Gastroesophageal sphincter (tissue), 4 donors: ENCODE data around the gene COA4. TPM values are rescaled to one million over a fixed set of nuclear protein-coding genes. Genes with fewer than 3 reads are reported as not detected.

Source experiments
- ATAC-seq: fragments of 150-250 bp; one replicate; pipeline ENCODE4 v1.9.1; 2016; ENCODE audit warnings: mild to moderate bottlenecking, moderate library complexity
- H3K27ac ChIP-seq, 4 donors: fragments of 200-600 bp; sonication (generic) in 3 of 4; 1 replicate in 3 of 4; 2 replicates in 1 of 4; pipeline ENCODE4 v1.5.1; 2016 to 2019
- H3K27me3 ChIP-seq: fragments of 200-600 bp; sonication (generic); one replicate; pipeline ENCODE4 v1.5.1; 2019
- H3K36me3 ChIP-seq, 2 donors: fragments of 200-600 bp; sonication (generic); one replicate each; pipeline ENCODE4 v1.5.1; 2019; ENCODE audit warnings: control low read depth in 1 of 2
- H3K4me1 ChIP-seq, 3 donors: fragments of 200-600 bp; sonication (generic); 1 replicate in 2 of 3; 2 replicates in 1 of 3; pipeline ENCODE4 v1.5.1; 2016 to 2019; ENCODE audit warnings: control low read depth in 2 of 3
- H3K4me3 ChIP-seq, 2 donors: fragments of 200-600 bp; sonication (generic); one replicate each; pipeline ENCODE4 v1.5.1; 2019; ENCODE audit warnings: mild to moderate bottlenecking in 1 of 2, moderate library complexity in 1 of 2
- H3K9me3 ChIP-seq, 3 donors: fragments of 200-600 bp; sonication (generic); one replicate each; pipeline ENCODE4 v1.5.1; 2017 to 2019; ENCODE audit warnings: control low read depth in 2 of 3
- CTCF ChIP-seq, 4 experiments: fragments of 200-600 bp in 2 of 4; fragments of 450-650 bp in 2 of 4; sonication (generic) in 1 of 4; IDR thresholded peaks; one replicate each; pipeline ENCODE4 v1.5.1; 2017 to 2019; ENCODE audit warnings: antibody characterized with exemption in 4 of 4, mild to moderate bottlenecking in 2 of 4, moderate library complexity in 2 of 4
- EP300 ChIP-seq: sonication (generic); formaldehyde crosslinking; IDR thresholded peaks from one replicate; pipeline ENCODE4 v1.6.1; 2017; ENCODE audit warnings: antibody characterized with exemption, mild to moderate bottlenecking
- POLR2A ChIP-seq, 2 donors: fragments of 450-650 bp; IDR thresholded peaks; one replicate each; pipeline ENCODE4 v1.6.1; 2017; ENCODE audit warnings: antibody characterized with exemption in 2 of 2, mild to moderate bottlenecking in 2 of 2, moderate library complexity in 1 of 2
- POLR2AphosphoS5 ChIP-seq: sonication (generic); formaldehyde crosslinking; IDR thresholded peaks from one replicate; pipeline ENCODE4 v1.6.1; 2017; ENCODE audit warnings: antibody characterized with exemption
- WGBS, 2 donors: methylation state at CpG; one replicate each; pipeline ENCODE4 v1.1.5; 2018; ENCODE audit warnings: low coverage in 1 of 2; 5-methylcytosine and 5-hydroxymethylcytosine counted together
- total RNA-seq, 4 donors: library from RNA; depleted of rRNA; stranded (reverse); fragments of >200 nt; gene quantifications; one replicate each; pipeline ENCODE4 v1.1.0, GENCODE V29; 2016

Gene COA4
- total RNA-seq, 4 donors from 2014 or later, result 37.8 to 74.2 (median 58.7) TPM

- WGBS, 2 donors, result 94 to 100% methylated on average over 2 of the region's 2 CpGs
- Histone ChIP-seq H3K36me3 (peaks cover 0 to 94% of the 10 kb centered on the region in 2 donors), H3K4me1 (no peaks in the 10 kb centered on the region), H3K4me3 (no peak overlapping the region), H3K27ac (no peak overlapping the region), H3K9me3 (no peaks in the 10 kb centered on the region), H3K27me3 (no peaks in the 10 kb centered on the region)
- TF ChIP-seq CTCF (IDR thresholded peaks at IDR 0.05) (no peak), POLR2A (IDR thresholded peaks at IDR 0.05) (no peak), POLR2AphosphoS5 (no peak), EP300 (no peak)
- no peak for ATAC-seq
Observed at GRCh38 chr11:73912026-73912425, 35.4 kb upstream of the COA4 start.

- no peak for ATAC-seq
- Histone ChIP-seq H3K9me3 (no peaks in the 10 kb centered on the region), H3K27me3 (no peaks in the 10 kb centered on the region), H3K27ac (no peak overlapping the region), H3K36me3 (peaks cover 0 to 90% of the 10 kb centered on the region in 2 donors), H3K4me1 (no peaks in the 10 kb centered on the region), H3K4me3 (no peak overlapping the region)
- TF ChIP-seq EP300 (no peak), CTCF (IDR thresholded peaks at IDR 0.05) (no peak), POLR2AphosphoS5 (no peak), POLR2A (IDR thresholded peaks at IDR 0.05) (no peak)
- 100% methylated on average over 2 of the region's 4 CpGs for WGBS, 2 donors
Observed at GRCh38 chr11:73907191-73907590, 30.5 kb upstream of the COA4 start.

- H3K27ac ChIP-seq, result no peak overlapping the region
Observed at GRCh38 chr11:73902303-73902702, 25.7 kb upstream of the COA4 start.

GRCh38 chr11:73894725-73895335 is 18.2 kb upstream of the COA4 start:
- Histone ChIP-seq H3K27me3 (no peaks in the 10 kb centered on the region), H3K4me3 (no peak overlapping the region), H3K36me3 (peaks cover 0 to 60% of the 10 kb centered on the region in 2 donors), H3K9me3 (no peaks in the 10 kb centered on the region), H3K4me1 (no peaks in the 10 kb centered on the region), H3K27ac (no peak overlapping the region)
- TF ChIP-seq POLR2A (IDR thresholded peaks at IDR 0.05) (no peak), POLR2AphosphoS5 (no peak), CTCF (IDR thresholded peaks at IDR 0.05) (no peak), EP300 (no peak)
- 68 to 78% methylated on average over 2 to 5 of the region's 5 CpGs for WGBS, 2 donors
- ATAC-seq, result no peak

More at GRCh38 chr11:73902303-73902702, 25.7 kb upstream of the COA4 start:
- no peaks in the 10 kb centered on the region for H3K4me1 ChIP-seq
- no peaks in the 10 kb centered on the region for H3K9me3 ChIP-seq
- ATAC-seq, result no peak
- 88 to 92% methylated on average over 1 of the region's 1 CpG for WGBS, 2 donors
- no peak overlapping the region for H3K4me3 ChIP-seq
- TF ChIP-seq POLR2A (IDR thresholded peaks at IDR 0.05) (no peak), CTCF (IDR thresholded peaks at IDR 0.05) (no peak), EP300 (no peak), POLR2AphosphoS5 (no peak)
- H3K27me3 ChIP-seq, result no peaks in the 10 kb centered on the region
- peaks cover 0 to 78% of the 10 kb centered on the region in 2 donors for H3K36me3 ChIP-seq

GRCh38 chr11:73893041-73893440 is 16.4 kb upstream of the COA4 start:
- Histone ChIP-seq H3K27ac (no peak overlapping the region), H3K4me1 (no peaks in the 10 kb centered on the region), H3K9me3 (no peaks in the 10 kb centered on the region), H3K36me3 (peaks cover 0 to 66% of the 10 kb centered on the region in 2 donors), H3K27me3 (no peaks in the 10 kb centered on the region), H3K4me3 (no peak overlapping the region)
- WGBS, 2 donors, result 90 to 92% methylated on average over 2 to 3 of the region's 3 CpGs
- no peak for ATAC-seq
- no peak for TF ChIP-seq POLR2A (IDR thresholded peaks at IDR 0.05)
- TF ChIP-seq CTCF (IDR thresholded peaks at IDR 0.05), result no peak
